Hematopoietic multipotent progenitor cell treated with erythropoietin and hydrocortisone succinate and interleukin-3 and kit ligand, for 4 days (in vitro differentiated cells): Measurements from ENCODE around the gene FERMT2.

ENCODE experiments used
- DNase-seq: peaks from one replicate; pipeline ENCODE4 v3.0.0-alpha.2; 2015

Gene FERMT2

GRCh38 chr14:52861403-52861802 is 89.4 kb downstream of the FERMT2 start:
- DNase-seq: no peak

GRCh38 chr14:52860910-52861309 is 89.9 kb downstream of the FERMT2 start:
- DNase-seq: no peak

- no peak for DNase-seq
Measured at GRCh38 chr14:52860209-52860608, 90.6 kb downstream of the FERMT2 start.

- DNase-seq: no peak
Measured at GRCh38 chr14:52856139-52856538, 94.7 kb downstream of the FERMT2 start.

GRCh38 chr14:52853522-52853854 is 97.4 kb downstream of the FERMT2 start:
- DNase-seq: no peak

GRCh38 chr14:52852810-52853521 is 97.9 kb downstream of the FERMT2 start:
- peak; percentile 55 for DNase-seq

GRCh38 chr14:52850451-52850909 is 100.4 kb downstream of the FERMT2 start:
- no peak for DNase-seq

GRCh38 chr14:52848626-52849025 is 102.2 kb downstream of the FERMT2 start:
- DNase-seq: no peak

- DNase-seq: no peak
Measured at GRCh38 chr14:52846591-52846990, 104.3 kb downstream of the FERMT2 start.

- DNase-seq: no peak
Measured at GRCh38 chr14:52845081-52845480, 105.8 kb downstream of the FERMT2 start.

GRCh38 chr14:52844262-52845060 is 106.4 kb downstream of the FERMT2 start:
- DNase-seq: no peak

- DNase-seq: peak; percentile 29
Measured at GRCh38 chr14:52840877-52841276, 110.0 kb downstream of the FERMT2 start.

GRCh38 chr14:52837451-52837850 is 113.4 kb downstream of the FERMT2 start:
- DNase-seq: no peak

- DNase-seq: no peak
Measured at GRCh38 chr14:52836063-52836462, 114.8 kb downstream of the FERMT2 start.

GRCh38 chr14:52835122-52835903 is 115.5 kb downstream of the FERMT2 start:
- peak; percentile 15 for DNase-seq

GRCh38 chr14:52834440-52834842 is 116.4 kb downstream of the FERMT2 start:
- no peak for DNase-seq

- DNase-seq: no peak
Measured at GRCh38 chr14:52833891-52834290, 117.0 kb downstream of the FERMT2 start.

- DNase-seq: no peak
Measured at GRCh38 chr14:52829527-52830185, 121.2 kb downstream of the FERMT2 start.

GRCh38 chr14:52827426-52827825 is 123.4 kb downstream of the FERMT2 start:
- DNase-seq: no peak

- DNase-seq: no peak
Measured at GRCh38 chr14:52825085-52825484, 125.8 kb downstream of the FERMT2 start.

- DNase-seq: no peak
Measured at GRCh38 chr14:52824462-52824861, 126.4 kb downstream of the FERMT2 start.

GRCh38 chr14:52821805-52822250 is 129.0 kb downstream of the FERMT2 start:
- no peak for DNase-seq

GRCh38 chr14:52808101-52808500 is 142.7 kb downstream of the FERMT2 start:
- no peak for DNase-seq
